Smooth muscle cell (in vitro differentiated cells): ENCODE measurements around the gene FASN. TPM values are rescaled to one million over a fixed set of nuclear protein-coding genes. Genes with fewer than 3 reads are reported as not detected.
"Not testable (repeated sequence)": the region's sequence is repeated elsewhere in the genome, so short reads cannot be mapped to it uniquely, and the experiment has no call there.

Experiments used
- DNase-seq: peaks from one replicate; lab custom pipeline; 2025; ENCODE audit not compliant: unreplicated experiment; lab: John Stamatoyannopoulos, UW
- H2AFZ ChIP-seq: fragments of 200-600 bp; sonication (generic); 2 replicates; pipeline ENCODE4 v1.6.0; 2016; ENCODE audit warnings: antibody characterized with exemption, low read depth, mild to moderate bottlenecking
- H3F3A ChIP-seq: fragments of 200-600 bp; sonication (generic); 2 replicates; pipeline ENCODE4 v1.6.0; 2017; ENCODE audit warnings: antibody characterized with exemption, low read depth
- H3K27ac ChIP-seq: fragments of 200-600 bp; sonication (generic); 2 replicates; pipeline ENCODE4 v1.5.1; 2016; ENCODE audit warnings: low read depth, mild to moderate bottlenecking
- H3K27me3 ChIP-seq: fragments of 200-600 bp; sonication (generic); 2 replicates; pipeline ENCODE4 v1.6.1; 2016; ENCODE audit warnings: low read depth, mild to moderate bottlenecking
- H3K36me3 ChIP-seq: fragments of 200-600 bp; sonication (generic); 2 replicates; pipeline ENCODE4 v1.5.1; 2016; ENCODE audit warnings: low read depth
- H3K4me1 ChIP-seq: fragments of 200-600 bp; sonication (generic); 2 replicates; pipeline ENCODE4 v1.5.1; 2016; ENCODE audit warnings: low read depth
- H3K4me2 ChIP-seq: fragments of 200-600 bp; sonication (generic); 2 replicates; pipeline ENCODE4 v1.6.0; 2016; ENCODE audit warnings: mild to moderate bottlenecking
- H3K4me3 ChIP-seq: fragments of 200-600 bp; sonication (generic); 2 replicates; pipeline ENCODE4 v1.5.1; 2016; ENCODE audit warnings: mild to moderate bottlenecking
- H3K79me2 ChIP-seq: fragments of 200-600 bp; sonication (generic); 2 replicates; pipeline ENCODE4 v1.6.0; 2016; ENCODE audit warnings: low read depth, mild to moderate bottlenecking
- H3K9ac ChIP-seq: fragments of 200-600 bp; sonication (generic); 2 replicates; pipeline ENCODE4 v1.6.0; 2016; ENCODE audit warnings: low read depth
- H3K9me3 ChIP-seq: fragments of 200-600 bp; sonication (generic); replicated peaks from 2 replicates; pipeline ENCODE4 v1.5.1; 2016; ENCODE audit warnings: low read depth
- H4K20me1 ChIP-seq: fragments of 200-600 bp; sonication (generic); 2 replicates; pipeline ENCODE4 v1.6.0; 2016; ENCODE audit warnings: low read depth
- CTCF ChIP-seq: fragments of 200-600 bp; sonication (generic); IDR thresholded peaks from 2 replicates; pipeline ENCODE4 v1.5.1; 2017; ENCODE audit warnings: borderline replicate concordance, mild to moderate bottlenecking, antibody characterized with exemption; ENCODE audit not compliant: insufficient read depth, poor library complexity, severe bottlenecking
- WGBS: methylation state at CpG from one replicate; pipeline ENCODE4 v1.1.7; 2016; ENCODE audit warnings: low lambda C conversion rate; 5-methylcytosine and 5-hydroxymethylcytosine counted together
- polyA plus RNA-seq: library from polyadenylated mRNA; unstranded; fragments of >200 nt; fragmentation: Nextera tagmentation; extraction: Ambion mirVana; gene quantifications from 2 replicates; pipeline ENCODE4 v1.2.1, GENCODE V29; 2016
- total RNA-seq: library from RNA; depleted of rRNA; stranded (reverse); fragments of >200 nt; gene quantifications from 2 replicates; pipeline ENCODE4 v1.2.3, GENCODE V29; 2014

Gene FASN
- total and polyA plus RNA-seq, 2 experiments from 2014 or later: 46.6 to 49.3 TPM

GRCh38 chr17:82143333-82143732 is 45.3 kb upstream of the FASN start:
- Histone ChIP-seq H3K27ac (no peak overlapping the region), H2AFZ (no peak overlapping the region), H4K20me1 (no peaks in the 10 kb centered on the region), H3K9ac (no peak overlapping the region), H3K79me2 (no peaks in the 10 kb centered on the region), H3K4me2 (no peak overlapping the region), H3K9me3 (no peaks in the 10 kb centered on the region), H3K36me3 (no peaks in the 10 kb centered on the region), H3K4me3 (no peak overlapping the region), H3F3A (no peaks in the 10 kb centered on the region), H3K4me1 (no peaks in the 10 kb centered on the region), H3K27me3 (no peaks in the 10 kb centered on the region)
- WGBS: 95% methylated on average over 8 of the region's 8 CpGs
- no peak for TF ChIP-seq CTCF
- no peak for DNase-seq

- H3K4me3 ChIP-seq: not testable (repeated sequence)
Observed at GRCh38 chr17:82139961-82140360, 41.9 kb upstream of the FASN start.

GRCh38 chr17:82138511-82138992 is 40.5 kb upstream of the FASN start:
- 94% methylated on average over 28 of the region's 28 CpGs for WGBS

More at GRCh38 chr17:82139961-82140360, 41.9 kb upstream of the FASN start:
- H3F3A ChIP-seq, H3K36me3 ChIP-seq, DNase-seq, H3K4me1 ChIP-seq, H3K9me3 ChIP-seq, H3K27ac ChIP-seq, H3K9ac ChIP-seq, H3K27me3 ChIP-seq, H3K4me2 ChIP-seq, H4K20me1 ChIP-seq, H3K79me2 ChIP-seq, H2AFZ ChIP-seq: not testable (repeated sequence)
- 93% methylated on average over 10 of the region's 10 CpGs for WGBS

GRCh38 chr17:82134101-82134500 is 36.1 kb upstream of the FASN start:
- no peak for TF ChIP-seq CTCF
- H3K79me2 ChIP-seq: no peaks in the 10 kb centered on the region
- no peak overlapping the region for H3K4me2 ChIP-seq
- no peak overlapping the region for H3K4me3 ChIP-seq
- no peak for DNase-seq
- H3K9ac ChIP-seq: no peak overlapping the region
- no peaks in the 10 kb centered on the region for H3F3A ChIP-seq
- no peaks in the 10 kb centered on the region for H4K20me1 ChIP-seq
- H3K36me3 ChIP-seq: no peaks in the 10 kb centered on the region
- H3K9me3 ChIP-seq: no peaks in the 10 kb centered on the region
- no peak overlapping the region for H2AFZ ChIP-seq
- H3K27me3 ChIP-seq: no peaks in the 10 kb centered on the region
- H3K27ac ChIP-seq: peak overlapping the region; percentile 47
- 96% methylated on average over 11 of the region's 11 CpGs for WGBS
- H3K4me1 ChIP-seq: no peaks in the 10 kb centered on the region

More at GRCh38 chr17:82138511-82138992, 40.5 kb upstream of the FASN start:
- no peaks in the 10 kb centered on the region for H3K4me1 ChIP-seq
- H3K36me3 ChIP-seq: no peaks in the 10 kb centered on the region
- no peak overlapping the region for H3K4me3 ChIP-seq
- no peak overlapping the region for H3K4me2 ChIP-seq
- H3K79me2 ChIP-seq: no peaks in the 10 kb centered on the region
- no peaks in the 10 kb centered on the region for H3K27me3 ChIP-seq
- no peak overlapping the region for H3K9ac ChIP-seq
- no peak overlapping the region for H2AFZ ChIP-seq
- no peak overlapping the region for H3K27ac ChIP-seq
- H4K20me1 ChIP-seq: no peaks in the 10 kb centered on the region
- no peak for TF ChIP-seq CTCF
- no peak for DNase-seq
- no peaks in the 10 kb centered on the region for H3F3A ChIP-seq
- H3K9me3 ChIP-seq: no peaks in the 10 kb centered on the region

GRCh38 chr17:82133166-82133953 is 35.3 kb upstream of the FASN start:
- H3K27me3 ChIP-seq: not testable (repeated sequence)

More at GRCh38 chr17:82133166-82133953, 35.3 kb upstream of the FASN start:
- DNase-seq, H3K4me2 ChIP-seq, H4K20me1 ChIP-seq, H2AFZ ChIP-seq, H3K36me3 ChIP-seq, H3K9me3 ChIP-seq, H3F3A ChIP-seq, H3K79me2 ChIP-seq, H3K4me1 ChIP-seq, H3K4me3 ChIP-seq, H3K9ac ChIP-seq: not testable (repeated sequence)
- peak overlapping the region; percentile 47 for H3K27ac ChIP-seq
- 52% methylated on average over 8 of the region's 8 CpGs for WGBS
